Bronchial epithelial cell (primary cell): ENCODE results near the gene UNCX. TPM values are rescaled to one million over a fixed set of nuclear protein-coding genes. Genes with fewer than 3 reads are reported as not detected.

ENCODE experiments used
- DNase-seq: peaks from one replicate; pipeline ENCODE4 v3.0.0-alpha.2; 2010; ENCODE audit warnings: low read depth
- FAIRE-seq: peaks from 2 replicates; lab custom pipeline; 2011; peaks lifted over from hg19 to GRCh38; lab: Jason Lieb, UNC
- H3K27me3 ChIP-seq: 2 replicates; pipeline ENCODE4 v1.5.1; 2011; ENCODE audit warnings: low read length; ENCODE audit not compliant: control insufficient read depth, insufficient read depth
- H3K36me3 ChIP-seq: 2 replicates; pipeline ENCODE4 v1.5.1; 2011; ENCODE audit warnings: low read length; ENCODE audit not compliant: control insufficient read depth, insufficient read depth
- H3K4me3 ChIP-seq: 2 replicates; pipeline ENCODE4 v1.5.1; 2011; ENCODE audit warnings: mild to moderate bottlenecking, low read depth, low read length, control low read depth
- total RNA-seq: library from RNA; depleted of rRNA; stranded (reverse); fragments of >200 nt; gene quantifications from 2 replicates; pipeline ENCODE4 v1.2.1, GENCODE V29; 2014
- TF ChIP-seq, protein P1 (sequence below): IDR thresholded peaks from 2 replicates; pipeline ENCODE4 v1.5.1; 2011; ENCODE audit warnings: mild to moderate bottlenecking, moderate library complexity, low read length, control low read depth, inconsistent platforms; ENCODE audit not compliant: insufficient read depth, severe bottlenecking

The UNCX gene
- not detected in 2 replicates for total RNA-seq

- Histone ChIP-seq H3K27me3 (peaks cover 46% of the 10 kb centered on the region), H3K36me3 (no peaks in the 10 kb centered on the region), H3K4me3 (no peak within 1 kb of the TSS)
- DNase-seq = no peak
- FAIRE-seq = no peak
- TF ChIP-seq, protein P1, sequence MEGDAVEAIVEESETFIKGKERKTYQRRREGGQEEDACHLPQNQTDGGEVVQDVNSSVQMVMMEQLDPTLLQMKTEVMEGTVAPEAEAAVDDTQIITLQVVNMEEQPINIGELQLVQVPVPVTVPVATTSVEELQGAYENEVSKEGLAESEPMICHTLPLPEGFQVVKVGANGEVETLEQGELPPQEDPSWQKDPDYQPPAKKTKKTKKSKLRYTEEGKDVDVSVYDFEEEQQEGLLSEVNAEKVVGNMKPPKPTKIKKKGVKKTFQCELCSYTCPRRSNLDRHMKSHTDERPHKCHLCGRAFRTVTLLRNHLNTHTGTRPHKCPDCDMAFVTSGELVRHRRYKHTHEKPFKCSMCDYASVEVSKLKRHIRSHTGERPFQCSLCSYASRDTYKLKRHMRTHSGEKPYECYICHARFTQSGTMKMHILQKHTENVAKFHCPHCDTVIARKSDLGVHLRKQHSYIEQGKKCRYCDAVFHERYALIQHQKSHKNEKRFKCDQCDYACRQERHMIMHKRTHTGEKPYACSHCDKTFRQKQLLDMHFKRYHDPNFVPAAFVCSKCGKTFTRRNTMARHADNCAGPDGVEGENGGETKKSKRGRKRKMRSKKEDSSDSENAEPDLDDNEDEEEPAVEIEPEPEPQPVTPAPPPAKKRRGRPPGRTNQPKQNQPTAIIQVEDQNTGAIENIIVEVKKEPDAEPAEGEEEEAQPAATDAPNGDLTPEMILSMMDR = no peak
Measured at GRCh38 chr7:1232623-1233332, at the start of gene UNCX. TSS of gene UNCX (plus strand) at chr7:1232872. CDS start at chr7:1233018, 146 bp downstream.

GRCh38 chr7:1187127-1187526, 45.5 kb upstream of the UNCX start:
- Histone ChIP-seq H3K4me3 (no peak overlapping the region), H3K27me3 (no peaks in the 10 kb centered on the region), H3K36me3 (no peaks in the 10 kb centered on the region)
- TF ChIP-seq, protein P1 = no peak
- FAIRE-seq (no peak), DNase-seq (no peak)

GRCh38 chr7:1188720-1189294, 43.9 kb upstream of the UNCX start:
- Histone ChIP-seq H3K27me3 (peaks cover under 1% of the 10 kb centered on the region), H3K36me3 (no peaks in the 10 kb centered on the region), H3K4me3 (no peak overlapping the region)
- TF ChIP-seq, protein P1 = no peak
- no peak for DNase-seq
- no peak for FAIRE-seq

- Histone ChIP-seq H3K36me3 (no peaks in the 10 kb centered on the region), H3K27me3 (peaks cover 2% of the 10 kb centered on the region), H3K4me3 (no peak overlapping the region)
- TF ChIP-seq, protein P1 = no peak
- DNase-seq (no peak), FAIRE-seq (peak; percentile 79)
Measured at GRCh38 chr7:1189986-1190772, 42.5 kb upstream of the UNCX start.

- TF ChIP-seq, protein P1 = peak; percentile 3
- Histone ChIP-seq H3K27me3 (peaks cover 2% of the 10 kb centered on the region), H3K4me3 (no peak overlapping the region), H3K36me3 (no peaks in the 10 kb centered on the region)
- DNase-seq (peak; percentile 80), FAIRE-seq (peak; percentile 70)
Measured at GRCh38 chr7:1192171-1192676, 40.4 kb upstream of the UNCX start.
